ENCODE data around the gene CRY2.

- TF ChIP-seq POLR2A (IDR thresholded peaks at IDR 0.05) (no peak), CTCF (IDR thresholded peaks at IDR 0.05) (no peak)
Observed at GRCh38 chr11:45921561-45922424, 74.5 kb downstream of the CRY2 start.

Data from esophagus squamous epithelium (tissue), 4 donors.